Prostate gland (tissue), 2 donors: ENCODE data around the gene SIX6. TPM values are rescaled to one million over a fixed set of nuclear protein-coding genes. Genes with fewer than 3 reads are reported as not detected.

Source experiments
- DNase-seq: peaks from one replicate; pipeline ENCODE4 v3.0.0-alpha.2; 2019; ENCODE audit warnings: low spot score
- H3K27ac ChIP-seq, 2 donors: fragments of 200-600 bp; sonication (generic); 2 replicates each; pipeline ENCODE4 v1.5.1; 2017 to 2019
- H3K27me3 ChIP-seq: fragments of 200-600 bp; sonication (generic); replicated peaks from 2 replicates; pipeline ENCODE4 v1.5.1; 2019; ENCODE audit not compliant: insufficient read depth
- H3K36me3 ChIP-seq, 2 donors: fragments of 200-600 bp; sonication (generic); 1 replicate in 1 of 2; 2 replicates in 1 of 2; pipeline versions ENCODE4 v1.5.1 to v1.8.1; 2017 to 2019
- H3K4me1 ChIP-seq: fragments of 200-600 bp; sonication (generic); replicated peaks from 2 replicates; pipeline ENCODE4 v1.5.1; 2019
- H3K4me3 ChIP-seq, 2 donors: fragments of 200-600 bp; sonication (generic); 2 replicates each; pipeline ENCODE4 v1.5.1; 2017 to 2019
- H3K9me3 ChIP-seq: fragments of 200-600 bp; sonication (generic); 2 replicates; pipeline ENCODE4 v1.5.1; 2017
- CTCF ChIP-seq, 4 experiments: fragments of 200-600 bp in 2 of 4; fragments of 450-650 bp in 2 of 4; sonication (generic) in 2 of 4; IDR thresholded peaks; 1 replicate in 3 of 4; 2 replicates in 1 of 4; pipeline ENCODE4 v1.5.1; 2016 to 2019; ENCODE audit warnings: antibody characterized with exemption in 4 of 4, mild to moderate bottlenecking in 2 of 4, moderate library complexity in 2 of 4
- POLR2A ChIP-seq: fragments of 450-650 bp; IDR thresholded peaks from one replicate; pipeline ENCODE4 v1.6.1; 2016; ENCODE audit warnings: antibody characterized with exemption, mild to moderate bottlenecking
- POLR2AphosphoS5 ChIP-seq: sonication (generic); formaldehyde crosslinking; IDR thresholded peaks from one replicate; pipeline ENCODE4 v1.6.1; 2017; ENCODE audit warnings: antibody characterized with exemption
- WGBS: methylation state at CpG from one replicate; pipeline ENCODE4 v1.1.5; 2018; 5-methylcytosine and 5-hydroxymethylcytosine counted together
- intact Hi-C: fragments of 100-400 bp; cut with DNase I; formaldehyde crosslinking; loops from one replicate; pipeline ENCODE4 v1.14.2; 2022
- total RNA-seq, 2 donors: library from RNA; depleted of rRNA; stranded (reverse); fragments of >200 nt; gene quantifications; one replicate each; pipeline ENCODE4 v1.1.0, GENCODE V29; 2016

SIX6 gene
- total RNA-seq, 2 donors from 2014 or later = 0.05 to 0.28 TPM

- 40% methylated on average over 2 of the region's 2 CpGs for WGBS
- Histone ChIP-seq H3K9me3 (no peaks in the 10 kb centered on the region), H3K36me3 (no peaks in the 10 kb centered on the region), H3K27ac (no peak overlapping the region), H3K4me3 (no peak overlapping the region), H3K4me1 (no peaks in the 10 kb centered on the region), H3K27me3 (no peaks in the 10 kb centered on the region)
- intact Hi-C loops = no loop called here
- DNase-seq = no peak
- TF ChIP-seq CTCF (IDR thresholded peaks at IDR 0.05) (no peak), POLR2AphosphoS5 (no peak), POLR2A (no peak)
Observed at GRCh38 chr14:60487211-60487610, 21.7 kb upstream of the SIX6 start.

GRCh38 chr14:60488175-60488574, 20.8 kb upstream of the SIX6 start:
- Histone ChIP-seq H3K27ac (no peak overlapping the region), H3K4me1 (no peaks in the 10 kb centered on the region), H3K36me3 (no peaks in the 10 kb centered on the region), H3K4me3 (no peak overlapping the region), H3K27me3 (no peaks in the 10 kb centered on the region), H3K9me3 (no peaks in the 10 kb centered on the region)
- DNase-seq = no peak
- TF ChIP-seq CTCF (IDR thresholded peaks at IDR 0.05) (peak in 1 of 4 experiments; percentile 12), POLR2A (no peak)
- intact Hi-C loops = no loop called here

- no peaks in the 10 kb centered on the region for H3K36me3 ChIP-seq
- no peaks in the 10 kb centered on the region for H3K4me1 ChIP-seq
- H3K4me3 ChIP-seq = no peak overlapping the region
- H3K9me3 ChIP-seq = no peaks in the 10 kb centered on the region
- TF ChIP-seq CTCF (IDR thresholded peaks at IDR 0.05) (no peak), POLR2A (no peak), POLR2AphosphoS5 (no peak)
- 97% methylated on average over 3 of the region's 3 CpGs for WGBS
- no peaks in the 10 kb centered on the region for H3K27me3 ChIP-seq
- no peak overlapping the region for H3K27ac ChIP-seq
- intact Hi-C loops = no loop called here
- DNase-seq = no peak
Observed at GRCh38 chr14:60490270-60490669, 18.7 kb upstream of the SIX6 start.

- no peaks in the 10 kb centered on the region for H3K9me3 ChIP-seq
- DNase-seq = no peak
- H3K4me3 ChIP-seq = no peak overlapping the region
- H3K27ac ChIP-seq = no peak overlapping the region
- no peak for TF ChIP-seq POLR2A
- no peak for TF ChIP-seq CTCF (IDR thresholded peaks at IDR 0.05)
- TF ChIP-seq POLR2AphosphoS5 = no peak
- H3K4me1 ChIP-seq = no peaks in the 10 kb centered on the region
- no peaks in the 10 kb centered on the region for H3K27me3 ChIP-seq
- H3K36me3 ChIP-seq = no peaks in the 10 kb centered on the region
- 60% methylated on average over 1 of the region's 1 CpG for WGBS
- intact Hi-C loops = no loop called here
Observed at GRCh38 chr14:60495946-60496345, 13.0 kb upstream of the SIX6 start.

- intact Hi-C loops = no loop called here
- no peak overlapping the region for H3K27ac ChIP-seq
- no peaks in the 10 kb centered on the region for H3K9me3 ChIP-seq
- H3K4me1 ChIP-seq = no peaks in the 10 kb centered on the region
- H3K27me3 ChIP-seq = peaks cover 7% of the 10 kb centered on the region
- DNase-seq = no peak
- TF ChIP-seq POLR2AphosphoS5 = no peak
- TF ChIP-seq CTCF (IDR thresholded peaks at IDR 0.05) = no peak
- TF ChIP-seq POLR2A = no peak
- H3K36me3 ChIP-seq = no peaks in the 10 kb centered on the region
- no peak overlapping the region for H3K4me3 ChIP-seq
Observed at GRCh38 chr14:60502541-60502940, 6.4 kb upstream of the SIX6 start.
